Kidney (tissue), 14 donors: ENCODE results near the gene TMEM30A. TPM values are rescaled to one million over a fixed set of nuclear protein-coding genes. Genes with fewer than 3 reads are reported as not detected.
A peak's percentile ranks its signal among the peaks of the same experiment; 100 is the strongest.

Source experiments
- DNase-seq, 5 donors: peaks; one replicate each; pipeline ENCODE4 v3.0.0-alpha.2; 2013 to 2020
- FAIRE-seq: peaks from 2 replicates; lab custom pipeline; 2012; peaks lifted over from hg19 to GRCh38; lab: Jason Lieb, UNC
- H3K27ac ChIP-seq, 2 donors: one replicate each; pipeline ENCODE4 v1.7.0; 2013; ENCODE audit warnings: low read depth in 2 of 2, low read length in 2 of 2, inconsistent platforms in 1 of 2
- H3K27me3 ChIP-seq: one replicate; pipeline ENCODE4 v1.7.1; 2013; ENCODE audit warnings: low read length, inconsistent platforms; ENCODE audit not compliant: control insufficient read depth, insufficient read depth
- H3K36me3 ChIP-seq, 3 donors: one replicate each; pipeline versions ENCODE4 v1.7.0 to v1.7.1; 2013; ENCODE audit warnings: low read length in 3 of 3, control low read depth in 1 of 3, inconsistent platforms in 1 of 3; ENCODE audit not compliant: insufficient read depth in 3 of 3, control insufficient read depth in 2 of 3
- H3K4me1 ChIP-seq, 3 donors: one replicate each; pipeline versions ENCODE4 v1.7.0 to v1.7.1; 2013; ENCODE audit warnings: low read length in 3 of 3, inconsistent platforms in 1 of 3, low read depth in 1 of 3; ENCODE audit not compliant: control insufficient read depth in 2 of 3, insufficient read depth in 2 of 3
- H3K4me3 ChIP-seq, 3 donors: one replicate each; pipeline versions ENCODE4 v1.7.0 to v1.8.1; 2013; ENCODE audit warnings: low read length in 3 of 3, control low read depth in 1 of 3, inconsistent platforms in 1 of 3
- H3K9ac ChIP-seq, 3 donors: one replicate each; pipeline versions ENCODE4 v1.7.0 to v1.7.1; 2013; ENCODE audit warnings: low read length in 3 of 3, control low read depth in 1 of 3, inconsistent platforms in 1 of 3
- H3K9me3 ChIP-seq, 3 donors: one replicate each; pipeline versions ENCODE4 v1.7.0 to v1.7.1; 2013; ENCODE audit warnings: low read length in 3 of 3, control low read depth in 1 of 3, inconsistent platforms in 1 of 3; ENCODE audit not compliant: control insufficient read depth in 2 of 3, insufficient read depth in 1 of 3
- intact Hi-C: fragments of 100-400 bp; cut with DNase I; formaldehyde crosslinking; loops from one replicate; pipeline ENCODE4 v1.11.1; 2022
- polyA plus RNA-seq: library from polyadenylated mRNA; stranded (reverse); fragments of 350-450 nt; fragmentation: Illumina TruSeq; extraction: RNeasy Lipid Tissue Mini Kit (QIAGEN cat#74804); gene quantifications from one replicate; pipeline ENCODE4 v1.2.3, GENCODE V29; 2014; ENCODE audit warnings: low read depth, low replicate concordance; ENCODE audit not compliant: insufficient read depth
- total RNA-seq: library from RNA; stranded (reverse); fragmentation: NEBNext Ultra II Directional; extraction: Animal tissue kit (Norgen Biotek cat#: 25700); gene quantifications from one replicate; pipeline ENCODE4 v1.2.1, GENCODE V29; 2021
- TF ChIP-seq, protein P1 (sequence below): IDR thresholded peaks from 3 replicates; pipeline ENCODE4 v1.5.1; 2012; ENCODE audit warnings: mild to moderate bottlenecking, moderate library complexity, borderline replicate concordance; ENCODE audit not compliant: insufficient read depth; ENCODE audit errors: extremely low read depth
- donor health status: control.
- donor health status: control.
- donor health status: control.
- donor health status: control.
- donor health status: control.
- donor health status: DM: yes; HTN: yes; CAD: no.
- donor health status: Normal renal cell carcinoma (clear cell type).

Gene TMEM30A
- total and polyA plus RNA-seq, 2 donors from 2014 or later: 51.0 to 101 TPM

DNA sequence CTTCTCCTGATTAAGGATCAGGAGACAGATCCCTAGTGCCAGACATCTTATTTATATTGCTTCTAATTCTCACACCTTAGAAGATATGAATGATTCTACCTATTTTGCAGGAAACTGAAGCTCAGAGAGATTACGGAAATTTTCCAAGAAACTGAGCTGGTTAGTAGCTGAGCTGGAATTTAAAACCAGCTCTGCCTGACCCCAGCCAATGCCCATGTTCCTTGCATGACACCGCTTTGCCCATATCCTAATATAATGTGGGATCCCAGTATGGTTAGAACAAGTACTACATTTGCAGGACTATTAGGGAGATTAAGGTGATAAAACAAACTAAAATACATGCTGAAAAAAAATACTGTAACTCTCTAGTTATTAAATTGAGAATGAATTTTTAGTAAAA lies 1.9 kb downstream of the TMEM30A start:
- Histone ChIP-seq H3K9me3 (no peaks in the 10 kb centered on the region), H3K27me3 (no peaks in the 10 kb centered on the region), H3K4me1 (peaks cover 0 to 10% (median 9%) of the 10 kb centered on the region in 3 donors), H3K36me3 (no peaks in the 10 kb centered on the region), H3K9ac (peak overlapping the region; percentile 3 to 62 (median 11)), H3K4me3 (peak overlapping the region in 2 of 3 donors; percentile 99), H3K27ac (no peak overlapping the region)
- no peak for FAIRE-seq
- intact Hi-C loops: no loop called here
- TF ChIP-seq, protein P1, sequence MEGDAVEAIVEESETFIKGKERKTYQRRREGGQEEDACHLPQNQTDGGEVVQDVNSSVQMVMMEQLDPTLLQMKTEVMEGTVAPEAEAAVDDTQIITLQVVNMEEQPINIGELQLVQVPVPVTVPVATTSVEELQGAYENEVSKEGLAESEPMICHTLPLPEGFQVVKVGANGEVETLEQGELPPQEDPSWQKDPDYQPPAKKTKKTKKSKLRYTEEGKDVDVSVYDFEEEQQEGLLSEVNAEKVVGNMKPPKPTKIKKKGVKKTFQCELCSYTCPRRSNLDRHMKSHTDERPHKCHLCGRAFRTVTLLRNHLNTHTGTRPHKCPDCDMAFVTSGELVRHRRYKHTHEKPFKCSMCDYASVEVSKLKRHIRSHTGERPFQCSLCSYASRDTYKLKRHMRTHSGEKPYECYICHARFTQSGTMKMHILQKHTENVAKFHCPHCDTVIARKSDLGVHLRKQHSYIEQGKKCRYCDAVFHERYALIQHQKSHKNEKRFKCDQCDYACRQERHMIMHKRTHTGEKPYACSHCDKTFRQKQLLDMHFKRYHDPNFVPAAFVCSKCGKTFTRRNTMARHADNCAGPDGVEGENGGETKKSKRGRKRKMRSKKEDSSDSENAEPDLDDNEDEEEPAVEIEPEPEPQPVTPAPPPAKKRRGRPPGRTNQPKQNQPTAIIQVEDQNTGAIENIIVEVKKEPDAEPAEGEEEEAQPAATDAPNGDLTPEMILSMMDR: no peak
- no peak for DNase-seq

DNA sequence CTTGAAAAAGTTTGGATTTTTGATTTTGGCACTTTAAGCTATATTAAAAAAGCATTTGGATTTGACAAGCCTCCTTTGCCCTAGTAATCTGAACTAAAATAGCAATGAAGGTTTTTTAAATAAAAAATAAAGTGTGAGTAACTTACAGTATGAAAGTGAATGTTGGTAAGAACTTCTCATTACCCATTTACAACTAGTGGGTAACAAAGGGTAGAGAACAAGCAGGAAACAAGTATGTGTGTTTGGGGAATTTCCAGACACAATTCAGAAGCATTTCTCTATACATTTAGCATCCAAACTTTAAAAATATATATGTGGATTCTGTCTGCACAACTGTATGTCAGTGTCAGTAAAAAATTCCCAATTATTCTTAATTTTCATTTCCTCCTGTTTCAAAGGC lies 2.9 kb downstream of the TMEM30A start:
- no peak overlapping the region for H3K4me3 ChIP-seq
- intact Hi-C loops: no loop called here
- no peaks in the 10 kb centered on the region for H3K9me3 ChIP-seq
- H3K27me3 ChIP-seq: no peaks in the 10 kb centered on the region
- TF ChIP-seq, protein P1: no peak
- peaks cover 0 to 11% (median 10%) of the 10 kb centered on the region in 3 donors for H3K4me1 ChIP-seq
- no peak overlapping the region for H3K9ac ChIP-seq
- FAIRE-seq (no peak), DNase-seq (no peak)
- no peak overlapping the region for H3K27ac ChIP-seq
- no peaks in the 10 kb centered on the region for H3K36me3 ChIP-seq

DNA sequence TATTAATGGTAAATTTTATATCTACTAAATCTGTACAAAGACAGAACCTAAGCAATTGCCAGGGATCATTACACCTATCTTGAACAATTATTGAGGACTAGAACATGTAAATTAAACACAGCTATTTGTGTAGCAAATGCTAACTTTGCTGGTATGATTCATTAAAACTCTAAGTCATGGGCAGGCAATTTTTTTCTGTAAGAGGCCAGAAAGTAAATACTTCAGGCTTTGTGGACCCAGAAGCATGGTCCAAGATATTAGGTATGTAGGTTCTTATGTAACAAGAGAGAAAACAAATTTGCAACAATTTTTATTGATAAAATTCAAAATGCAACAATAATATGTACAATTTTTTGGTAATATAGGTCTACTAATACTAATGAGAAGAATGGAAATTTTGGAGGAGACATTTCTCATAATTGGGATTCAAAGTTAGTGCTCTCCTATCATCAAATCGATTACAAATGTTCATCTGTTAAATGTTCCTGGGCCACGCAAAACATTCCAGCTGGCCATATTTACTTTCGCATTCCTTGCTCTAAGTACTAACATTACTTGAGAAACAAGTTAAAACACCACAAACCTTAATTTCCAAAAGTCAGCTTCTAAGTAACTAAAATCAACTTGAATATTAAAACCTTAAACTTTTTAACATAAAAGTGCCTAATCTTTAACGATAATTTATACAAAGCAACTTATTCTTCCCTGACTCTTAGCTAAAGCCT lies 4.3 kb downstream of the TMEM30A start:
- DNase-seq (no peak), FAIRE-seq (peak; percentile 56)
- intact Hi-C loops: no loop called here
- no peak overlapping the region for H3K9ac ChIP-seq
- H3K36me3 ChIP-seq: no peaks in the 10 kb centered on the region
- H3K9me3 ChIP-seq: no peaks in the 10 kb centered on the region
- no peak overlapping the region for H3K4me3 ChIP-seq
- H3K27ac ChIP-seq: no peak overlapping the region
- TF ChIP-seq, protein P1: no peak
- H3K4me1 ChIP-seq: peaks cover 0 to 11% (median 10%) of the 10 kb centered on the region in 3 donors
- H3K27me3 ChIP-seq: no peaks in the 10 kb centered on the region
